Measurements from ENCODE around the gene UPB1. TPM values are rescaled to one million over a fixed set of nuclear protein-coding genes. Genes with fewer than 3 reads are reported as not detected.

UPB1 gene
- total RNA-seq, 2 donors from 2014 or later, result 0.05 to 5.0 TPM

- WGBS, result 83% methylated on average over 2 of the region's 2 CpGs
Observed at GRCh38 chr22:24504540-24504939, 9.4 kb downstream of the UPB1 start.

GRCh38 chr22:24504956-24505736 lies 10.0 kb downstream of the UPB1 start:
- H3K36me3 ChIP-seq, result no peaks in the 10 kb centered on the region
- no peaks in the 10 kb centered on the region for H3K9me3 ChIP-seq
- H3K4me3 ChIP-seq, result no peak overlapping the region
- H3K27me3 ChIP-seq (replicated peaks; ENCODE audit: insufficient read depth), result no peaks in the 10 kb centered on the region
- intact Hi-C loops (cut with DNase I), result loop anchor here (5.0 kb wide), 2 partner anchors 83 to 178 kb away; no protein-coding TSS in a partner anchor
- no peaks in the 10 kb centered on the region for H3K4me1 ChIP-seq (replicated peaks)
- WGBS, result 96% methylated on average over 3 of the region's 3 CpGs
- H3K27ac ChIP-seq, result no peak overlapping the region
- DNase-seq (ENCODE audit: low spot score), result no peak
- TF ChIP-seq POLR2A (IDR thresholded peaks at IDR 0.05) (no peak), POLR2AphosphoS5 (IDR thresholded peaks at IDR 0.05) (no peak), CTCF (IDR thresholded peaks at IDR 0.05) (no peak)

More at GRCh38 chr22:24504540-24504939, 9.4 kb downstream of the UPB1 start:
- intact Hi-C loops (cut with DNase I), result loop anchor here (5.0 kb wide), 2 partner anchors 82 to 177 kb away; no protein-coding TSS in a partner anchor
- Histone ChIP-seq H3K4me1 (replicated peaks) (no peaks in the 10 kb centered on the region), H3K4me3 (no peak overlapping the region), H3K36me3 (no peaks in the 10 kb centered on the region), H3K9me3 (no peaks in the 10 kb centered on the region), H3K27me3 (replicated peaks; ENCODE audit: insufficient read depth) (no peaks in the 10 kb centered on the region), H3K27ac (no peak overlapping the region)
- no peak for DNase-seq (ENCODE audit: low spot score)
- TF ChIP-seq POLR2AphosphoS5 (IDR thresholded peaks at IDR 0.05) (no peak), CTCF (IDR thresholded peaks at IDR 0.05) (no peak), POLR2A (IDR thresholded peaks at IDR 0.05) (no peak)

DNA sequence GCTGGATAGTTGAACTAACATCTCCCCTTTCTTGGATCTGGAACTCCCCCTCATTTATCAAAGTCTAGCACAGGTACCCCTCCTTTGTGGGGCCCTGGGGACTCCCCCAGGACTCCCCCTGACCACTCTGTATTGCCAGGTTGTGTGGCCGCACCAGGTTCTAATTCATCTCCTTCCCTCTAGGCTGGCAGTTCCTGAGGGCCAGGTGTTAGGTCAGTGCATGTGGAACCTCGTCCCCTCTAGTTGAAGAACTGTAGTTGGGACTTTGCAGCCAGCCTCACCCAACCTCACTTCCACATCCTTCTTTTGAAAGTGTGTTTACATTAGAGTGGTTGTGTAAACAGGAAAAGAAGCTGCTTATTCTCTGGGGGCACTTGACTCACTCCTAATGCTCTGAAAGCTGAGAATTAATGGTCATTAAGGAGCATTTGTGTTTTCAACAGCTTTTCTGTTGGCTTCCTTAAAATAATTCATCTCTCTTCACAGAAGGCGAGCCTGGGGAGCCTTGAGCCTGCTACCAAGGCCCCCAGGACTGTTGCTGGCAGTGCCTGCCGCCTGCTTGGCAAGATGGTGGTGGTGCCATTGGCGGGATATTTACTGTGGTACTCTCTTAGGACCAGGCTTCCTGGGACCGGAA lies 11.8 kb downstream of the UPB1 start:
- no peaks in the 10 kb centered on the region for H3K9me3 ChIP-seq
- no peak for DNase-seq (ENCODE audit: low spot score)
- intact Hi-C loops (cut with DNase I), result no loop called here
- no peak overlapping the region for H3K27ac ChIP-seq
- H3K27me3 ChIP-seq (replicated peaks; ENCODE audit: insufficient read depth), result no peaks in the 10 kb centered on the region
- H3K4me1 ChIP-seq (replicated peaks), result no peaks in the 10 kb centered on the region
- WGBS, result 70% methylated on average over 6 of the region's 6 CpGs
- TF ChIP-seq CTCF (IDR thresholded peaks at IDR 0.05) (no peak), POLR2AphosphoS5 (IDR thresholded peaks at IDR 0.05) (no peak), POLR2A (IDR thresholded peaks at IDR 0.05) (no peak)
- H3K36me3 ChIP-seq, result no peaks in the 10 kb centered on the region
- H3K4me3 ChIP-seq, result no peak overlapping the region

DNA sequence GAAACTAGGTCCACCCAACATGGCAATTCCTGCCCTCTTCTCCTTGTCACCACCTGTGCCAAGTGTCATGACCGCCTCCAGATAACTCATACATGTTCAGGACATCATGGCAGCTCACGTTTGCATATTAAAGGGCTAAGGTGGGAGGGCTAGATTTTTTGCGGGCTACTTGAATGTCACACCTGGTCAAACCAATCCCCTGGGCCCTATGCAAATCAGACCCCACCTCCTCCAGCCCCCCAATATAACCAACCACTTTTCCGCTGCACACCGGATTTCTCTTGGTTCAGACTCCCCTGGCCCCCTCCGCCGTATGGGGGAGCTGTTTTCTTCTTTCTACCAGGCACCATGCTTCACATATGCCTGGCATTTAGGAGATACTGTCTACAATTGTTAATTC lies 12.6 kb downstream of the UPB1 start:
- no peak for DNase-seq (ENCODE audit: low spot score)
- intact Hi-C loops (cut with DNase I), result no loop called here

More for the DNA sequence above, 12.6 kb downstream of the UPB1 start:
- H3K9me3 ChIP-seq, result no peaks in the 10 kb centered on the region
- 81% methylated on average over 7 of the region's 7 CpGs for WGBS
- no peaks in the 10 kb centered on the region for H3K4me1 ChIP-seq (replicated peaks)
- H3K36me3 ChIP-seq, result no peaks in the 10 kb centered on the region
- no peak for TF ChIP-seq POLR2A (IDR thresholded peaks at IDR 0.05)
- no peak for TF ChIP-seq CTCF (IDR thresholded peaks at IDR 0.05)
- TF ChIP-seq POLR2AphosphoS5 (IDR thresholded peaks at IDR 0.05), result no peak
- H3K4me3 ChIP-seq, result no peak overlapping the region
- no peaks in the 10 kb centered on the region for H3K27me3 ChIP-seq (replicated peaks; ENCODE audit: insufficient read depth)
- H3K27ac ChIP-seq, result no peak overlapping the region

All from prostate gland (tissue), 2 donors.